Measurements from ENCODE around the gene USP31. TPM values are rescaled to one million over a fixed set of nuclear protein-coding genes. Genes with fewer than 3 reads are reported as not detected.

Gene USP31
- total and polyA plus RNA-seq, 2 of the 13 experiments (the other 11 are each of a cell fraction or from before 2014, with no cell fraction given) = 22.5 to 23.3 TPM

DNA sequence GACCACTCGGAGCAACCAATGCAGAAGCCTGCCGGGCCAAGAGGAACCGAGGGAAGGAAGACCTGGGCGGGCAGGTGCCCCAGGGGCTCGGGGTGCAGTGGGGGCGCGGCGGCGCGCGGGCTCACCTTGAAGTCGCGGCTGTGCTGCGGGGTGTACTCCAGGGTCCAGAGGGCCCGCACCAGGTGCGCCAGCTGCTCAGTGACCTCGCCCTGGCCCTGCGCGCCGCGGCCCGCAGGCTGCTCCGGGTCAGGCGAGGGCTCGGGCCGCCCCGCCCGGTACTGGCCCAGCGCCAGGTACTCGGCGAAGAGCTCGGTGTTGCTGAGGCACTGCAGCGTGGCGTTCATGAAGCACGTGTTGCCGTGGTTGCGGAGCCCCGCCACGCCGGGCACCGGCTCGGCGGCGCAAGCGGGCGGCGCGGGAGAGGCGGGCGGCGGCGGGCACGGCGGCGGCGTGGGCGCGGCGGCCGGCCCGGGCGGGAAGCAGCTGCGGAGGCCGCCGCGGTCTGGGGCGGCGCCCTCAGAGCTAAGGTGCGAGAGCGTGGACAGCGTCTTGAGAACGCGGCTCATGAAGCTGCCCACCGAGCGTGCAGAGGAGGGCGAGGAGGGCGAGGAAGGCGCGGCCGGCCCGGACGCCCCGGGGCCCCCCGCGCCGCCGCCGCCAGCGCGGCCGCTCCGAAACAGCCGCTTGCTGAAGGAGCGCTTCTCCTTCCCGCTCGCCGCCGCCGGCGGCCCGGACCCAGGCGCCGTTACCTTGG is 562 bp downstream of the USP31 start (continued):
- TF ChIP-seq, protein P1, sequence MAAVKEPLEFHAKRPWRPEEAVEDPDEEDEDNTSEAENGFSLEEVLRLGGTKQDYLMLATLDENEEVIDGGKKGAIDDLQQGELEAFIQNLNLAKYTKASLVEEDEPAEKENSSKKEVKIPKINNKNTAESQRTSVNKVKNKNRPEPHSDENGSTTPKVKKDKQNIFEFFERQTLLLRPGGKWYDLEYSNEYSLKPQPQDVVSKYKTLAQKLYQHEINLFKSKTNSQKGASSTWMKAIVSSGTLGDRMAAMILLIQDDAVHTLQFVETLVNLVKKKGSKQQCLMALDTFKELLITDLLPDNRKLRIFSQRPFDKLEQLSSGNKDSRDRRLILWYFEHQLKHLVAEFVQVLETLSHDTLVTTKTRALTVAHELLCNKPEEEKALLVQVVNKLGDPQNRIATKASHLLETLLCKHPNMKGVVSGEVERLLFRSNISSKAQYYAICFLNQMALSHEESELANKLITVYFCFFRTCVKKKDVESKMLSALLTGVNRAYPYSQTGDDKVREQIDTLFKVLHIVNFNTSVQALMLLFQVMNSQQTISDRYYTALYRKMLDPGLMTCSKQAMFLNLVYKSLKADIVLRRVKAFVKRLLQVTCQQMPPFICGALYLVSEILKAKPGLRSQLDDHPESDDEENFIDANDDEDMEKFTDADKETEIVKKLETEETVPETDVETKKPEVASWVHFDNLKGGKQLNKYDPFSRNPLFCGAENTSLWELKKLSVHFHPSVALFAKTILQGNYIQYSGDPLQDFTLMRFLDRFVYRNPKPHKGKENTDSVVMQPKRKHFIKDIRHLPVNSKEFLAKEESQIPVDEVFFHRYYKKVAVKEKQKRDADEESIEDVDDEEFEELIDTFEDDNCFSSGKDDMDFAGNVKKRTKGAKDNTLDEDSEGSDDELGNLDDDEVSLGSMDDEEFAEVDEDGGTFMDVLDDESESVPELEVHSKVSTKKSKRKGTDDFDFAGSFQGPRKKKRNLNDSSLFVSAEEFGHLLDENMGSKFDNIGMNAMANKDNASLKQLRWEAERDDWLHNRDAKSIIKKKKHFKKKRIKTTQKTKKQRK (IDR thresholded peaks at IDR 0.05; ENCODE audit: low read length) = no peak
- TF ChIP-seq ZBTB46 (CRISPR knock-in tag; IDR thresholded peaks at IDR 0.05; ENCODE audit: borderline replicate concordance) (no peak), ZNF326 (CRISPR knock-in tag; IDR thresholded peaks at IDR 0.05; ENCODE audit: borderline replicate concordance) (no peak), CENPX (CRISPR knock-in tag; IDR thresholded peaks at IDR 0.05) (no peak), ARID5B (CRISPR knock-in tag; IDR thresholded peaks at IDR 0.05) (peak; percentile 68; the same call in 1 of the 2 replicates), ZNF34 (CRISPR knock-in tag; IDR thresholded peaks at IDR 0.05; ENCODE audit: borderline replicate concordance) (0 out of 2 replicates have a peak, but pooled peaks have one; percentile 12), FOXM1 (CRISPR knock-in tag; IDR thresholded peaks at IDR 0.05) (peak; percentile 83; the same call in 1 of the 2 replicates), ZSCAN20 (CRISPR knock-in tag; IDR thresholded peaks at IDR 0.05; ENCODE audit: borderline replicate concordance) (peak; percentile 78), ATF7-NPFF (CRISPR knock-in tag; IDR thresholded peaks at IDR 0.05; ENCODE audit: low read depth) (no peak), ZNF496 (CRISPR knock-in tag; IDR thresholded peaks at IDR 0.05; ENCODE audit: insufficient replicate concordance) (no peak), SRSF1 (optimal IDR thresholded peaks at IDR 0.05; ENCODE audit: low read depth, low read length) (no peak), MTA1 (CRISPR knock-in tag; IDR thresholded peaks at IDR 0.05; ENCODE audit: borderline replicate concordance) (peak; percentile 87; the same call in 1 of the 2 replicates), ZNF703 (CRISPR knock-in tag; IDR thresholded peaks at IDR 0.05; ENCODE audit: borderline replicate concordance) (peak; percentile 32; the same call in 1 of the 2 replicates), MED8 (CRISPR knock-in tag; IDR thresholded peaks at IDR 0.05; ENCODE audit: insufficient replicate concordance) (no peak)
- TF ChIP-seq, protein P2, sequence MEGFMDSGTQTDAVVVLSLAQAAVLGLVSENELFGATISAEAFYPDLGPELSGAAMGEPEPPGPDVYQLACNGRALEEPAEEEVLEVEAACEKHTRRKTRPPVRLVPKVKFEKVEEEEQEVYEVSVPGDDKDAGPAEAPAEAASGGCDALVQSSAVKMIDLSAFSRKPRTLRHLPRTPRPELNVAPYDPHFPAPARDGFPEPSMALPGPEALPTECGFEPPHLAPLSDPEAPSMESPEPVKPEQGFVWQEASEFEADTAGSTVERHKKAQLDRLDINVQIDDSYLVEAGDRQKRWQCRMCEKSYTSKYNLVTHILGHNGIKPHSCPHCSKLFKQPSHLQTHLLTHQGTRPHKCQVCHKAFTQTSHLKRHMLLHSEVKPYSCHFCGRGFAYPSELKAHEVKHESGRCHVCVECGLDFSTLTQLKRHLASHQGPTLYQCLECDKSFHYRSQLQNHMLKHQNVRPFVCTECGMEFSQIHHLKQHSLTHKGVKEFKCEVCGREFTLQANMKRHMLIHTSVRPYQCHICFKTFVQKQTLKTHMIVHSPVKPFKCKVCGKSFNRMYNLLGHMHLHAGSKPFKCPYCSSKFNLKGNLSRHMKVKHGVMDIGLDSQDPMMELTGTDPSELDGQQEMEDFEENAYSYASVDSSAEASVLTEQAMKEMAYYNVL (CRISPR knock-in tag; IDR thresholded peaks at IDR 0.05; ENCODE audit: borderline replicate concordance) = no peak; the same call in 1 of the 2 replicates

All from HepG2 (cell line).